Ascending aorta (tissue), 2 donors: ENCODE measurements around the gene NEUROD4. TPM values are rescaled to one million over a fixed set of nuclear protein-coding genes. Genes with fewer than 3 reads are reported as not detected.

Experiments
- DNase-seq, 2 donors: peaks; one replicate each; pipeline ENCODE4 v3.0.0-alpha.2; 2019; ENCODE audit warnings: low spot score in 2 of 2
- H3K27ac ChIP-seq, 2 donors: fragments of 200-600 bp; sonication (generic); one replicate each; pipeline ENCODE4 v1.5.1; 2016 to 2017; ENCODE audit warnings: mild to moderate bottlenecking in 1 of 2
- H3K27me3 ChIP-seq: fragments of 200-600 bp; sonication (generic); one replicate; pipeline ENCODE4 v1.5.1; 2017
- H3K36me3 ChIP-seq, 2 donors: fragments of 200-600 bp; sonication (generic); one replicate each; pipeline ENCODE4 v1.5.1; 2016
- H3K4me1 ChIP-seq, 2 donors: fragments of 200-600 bp; sonication (generic); one replicate each; pipeline ENCODE4 v1.5.1; 2016 to 2017; ENCODE audit warnings: mild to moderate bottlenecking in 1 of 2
- H3K4me3 ChIP-seq, 2 donors: fragments of 200-600 bp; sonication (generic); one replicate each; pipeline ENCODE4 v1.5.1; 2016 to 2017; ENCODE audit warnings: mild to moderate bottlenecking in 1 of 2
- H3K9me3 ChIP-seq, 2 donors: fragments of 200-600 bp; sonication (generic); one replicate each; pipeline ENCODE4 v1.5.1; 2016
- CTCF ChIP-seq, 3 experiments: fragments of 200-600 bp in 2 of 3; fragments of 450-650 bp in 1 of 3; sonication (generic) in 2 of 3; IDR thresholded peaks; one replicate each; pipeline ENCODE4 v1.5.1; 2016 to 2019; ENCODE audit warnings: antibody characterized with exemption in 3 of 3, mild to moderate bottlenecking in 1 of 3, moderate library complexity in 1 of 3
- intact Hi-C: fragments of 100-400 bp; cut with DNase I; formaldehyde crosslinking; loops from one replicate; pipeline ENCODE4 v1.15.1; 2023
- total RNA-seq: library from RNA; depleted of rRNA; stranded (reverse); fragments of >200 nt; gene quantifications from one replicate; pipeline ENCODE4 v1.1.0, GENCODE V29; 2016

Gene NEUROD4
- total RNA-seq, 1 donor from 2014 or later, result not detected

GRCh38 chr12:54991161-54991990 lies 28.4 kb upstream of the NEUROD4 start:
- H3K27ac ChIP-seq, result no peak overlapping the region
- H3K4me1 ChIP-seq, result no peaks in the 10 kb centered on the region
- no peaks in the 10 kb centered on the region for H3K27me3 ChIP-seq
- H3K9me3 ChIP-seq, result no peaks in the 10 kb centered on the region
- intact Hi-C loops, result loop anchor here (5.0 kb wide), 1 partner anchor 626 kb away; no protein-coding TSS in a partner anchor
- no peak overlapping the region for H3K4me3 ChIP-seq
- no peak for DNase-seq
- no peaks in the 10 kb centered on the region for H3K36me3 ChIP-seq
- no peak for TF ChIP-seq CTCF (IDR thresholded peaks at IDR 0.05)

GRCh38 chr12:54991991-54992375 lies 27.8 kb upstream of the NEUROD4 start:
- H3K9me3 ChIP-seq, result no peaks in the 10 kb centered on the region
- no peaks in the 10 kb centered on the region for H3K27me3 ChIP-seq
- no peaks in the 10 kb centered on the region for H3K36me3 ChIP-seq
- H3K4me3 ChIP-seq, result no peak overlapping the region
- H3K27ac ChIP-seq, result no peak overlapping the region
- TF ChIP-seq CTCF (IDR thresholded peaks at IDR 0.05), result no peak
- DNase-seq, result no peak
- no peaks in the 10 kb centered on the region for H3K4me1 ChIP-seq
- intact Hi-C loops, result loop anchor here (5.0 kb wide), 1 partner anchor 625 kb away; no protein-coding TSS in a partner anchor

GRCh38 chr12:54993181-54993835 lies 26.5 kb upstream of the NEUROD4 start:
- no peaks in the 10 kb centered on the region for H3K9me3 ChIP-seq
- H3K27ac ChIP-seq, result no peak overlapping the region
- no peaks in the 10 kb centered on the region for H3K36me3 ChIP-seq
- H3K27me3 ChIP-seq, result no peaks in the 10 kb centered on the region
- H3K4me1 ChIP-seq, result no peaks in the 10 kb centered on the region
- no peak overlapping the region for H3K4me3 ChIP-seq
- intact Hi-C loops, result loop anchor here (1.0 to 5.0 kb wide), 2 partner anchors 80 to 624 kb away; no protein-coding TSS in a partner anchor
- peak; percentile 72 to 89 (median 78) for TF ChIP-seq CTCF (IDR thresholded peaks at IDR 0.05)
- peak in 1 of 2 donors; percentile 65 for DNase-seq

- no peak for DNase-seq
- Histone ChIP-seq H3K4me3 (no peak overlapping the region), H3K27me3 (no peaks in the 10 kb centered on the region), H3K4me1 (no peaks in the 10 kb centered on the region), H3K27ac (no peak overlapping the region), H3K36me3 (no peaks in the 10 kb centered on the region), H3K9me3 (no peaks in the 10 kb centered on the region)
- intact Hi-C loops, result no loop called here
- TF ChIP-seq CTCF (IDR thresholded peaks at IDR 0.05), result no peak
Measured at GRCh38 chr12:54996205-54996604, 23.6 kb upstream of the NEUROD4 start.

GRCh38 chr12:54997929-54998522 lies 21.7 kb upstream of the NEUROD4 start:
- H3K27me3 ChIP-seq, result no peaks in the 10 kb centered on the region
- no peak overlapping the region for H3K4me3 ChIP-seq
- no peak for TF ChIP-seq CTCF (IDR thresholded peaks at IDR 0.05)
- H3K27ac ChIP-seq, result no peak overlapping the region
- H3K36me3 ChIP-seq, result no peaks in the 10 kb centered on the region
- no peak for DNase-seq
- no peaks in the 10 kb centered on the region for H3K9me3 ChIP-seq
- H3K4me1 ChIP-seq, result no peaks in the 10 kb centered on the region
- intact Hi-C loops, result no loop called here
